Measurements from ENCODE around the gene PPP6R2. TPM values are rescaled to one million over a fixed set of nuclear protein-coding genes. Genes with fewer than 3 reads are reported as not detected.

The PPP6R2 gene
- total and polyA plus RNA-seq, 2 donors (not counting 3 experiments of a cell fraction or from before 2014, with no cell fraction given), result 38.6 to 54.6 TPM

DNA sequence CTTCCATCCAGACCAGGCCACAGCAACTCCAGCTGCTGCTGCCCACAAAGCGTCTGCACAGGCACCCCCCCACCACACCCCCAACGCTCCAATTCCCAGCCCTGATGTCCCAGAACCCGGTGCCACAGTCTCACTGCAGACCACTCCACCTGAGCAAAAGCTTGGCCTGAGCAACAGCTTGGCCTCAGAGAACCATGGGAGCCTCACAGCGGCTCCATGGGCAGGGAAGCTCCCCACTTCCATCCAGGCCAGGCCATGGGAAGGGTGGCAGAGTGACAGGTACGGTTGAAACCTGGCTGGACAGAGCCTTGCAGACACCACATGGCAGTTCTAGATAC is 48.8 kb upstream of the PPP6R2 start:
- peaks cover 20% of the 10 kb centered on the region for H3K4me1 ChIP-seq (ENCODE audit: control insufficient read depth, extremely low read depth, insufficient read depth, low read length)
- CTCF ChIA-PET, result interaction anchor here (1.0 to 5.8 kb wide), 10 partner anchors 9 to 232 kb away, joined by 3 to 29 read pairs (median 13); partner anchors contain the start of gene DENND6B
- H3K36me3 ChIP-seq (ENCODE audit: control insufficient read depth in 2 of 2, extremely low read depth in 1 of 2, insufficient read depth in 2 of 2, low read length in 2 of 2), result peaks cover 7 to 25% of the 10 kb centered on the region in 2 experiments
- H3K79me2 ChIP-seq (ENCODE audit: control insufficient read depth, insufficient read depth, low read length), result peaks cover 82% of the 10 kb centered on the region
- dilution Hi-C loops (cut with MboI; ENCODE audit: extremely low pct_ligation_motif_present, low sequenced_read_pairs) (no loop called here), intact Hi-C loops (cut with micrococcal nuclease) (loop anchor here (1.0 to 5.0 kb wide), 2 partner anchors 32 to 48 kb away; partner anchors contain the start of gene PPP6R2)
- no peaks in the 10 kb centered on the region for H4K20me1 ChIP-seq (replicated peaks; ENCODE audit: control insufficient read depth, extremely low read depth, insufficient read depth, low read length)
- H3K27ac ChIP-seq (ENCODE audit: insufficient read depth, low read depth, low read length), result peak overlapping the region; percentile 92
- H3K4me2 ChIP-seq (ENCODE audit: insufficient read depth, low read length), result no peak overlapping the region
- POLR2A ChIA-PET, result interaction anchor here (0.6 to 2.0 kb wide), 2 partner anchors 12 to 150 kb away, joined by 3 to 9 read pairs; no protein-coding TSS in a partner anchor
- H3K27me3 ChIP-seq (ENCODE audit: control insufficient read depth in 2 of 2, insufficient read depth in 2 of 2, low read length in 2 of 2), result no peaks in the 10 kb centered on the region
- TF ChIP-seq POLR2A (IDR thresholded peaks at IDR 0.05; ENCODE audit: low read depth, low read length), result peak; percentile 5
- no peak for TF ChIP-seq MYC (IDR thresholded peaks at IDR 0.05; ENCODE audit: low read depth, low read length)
- no peak for TF ChIP-seq JUN (IDR thresholded peaks at IDR 0.05; ENCODE audit: borderline replicate concordance, insufficient read depth, insufficient read length, low read depth)
- TF ChIP-seq MAX (IDR thresholded peaks at IDR 0.05; ENCODE audit: insufficient read depth, insufficient read length), result no peak
- TF ChIP-seq, protein P1, sequence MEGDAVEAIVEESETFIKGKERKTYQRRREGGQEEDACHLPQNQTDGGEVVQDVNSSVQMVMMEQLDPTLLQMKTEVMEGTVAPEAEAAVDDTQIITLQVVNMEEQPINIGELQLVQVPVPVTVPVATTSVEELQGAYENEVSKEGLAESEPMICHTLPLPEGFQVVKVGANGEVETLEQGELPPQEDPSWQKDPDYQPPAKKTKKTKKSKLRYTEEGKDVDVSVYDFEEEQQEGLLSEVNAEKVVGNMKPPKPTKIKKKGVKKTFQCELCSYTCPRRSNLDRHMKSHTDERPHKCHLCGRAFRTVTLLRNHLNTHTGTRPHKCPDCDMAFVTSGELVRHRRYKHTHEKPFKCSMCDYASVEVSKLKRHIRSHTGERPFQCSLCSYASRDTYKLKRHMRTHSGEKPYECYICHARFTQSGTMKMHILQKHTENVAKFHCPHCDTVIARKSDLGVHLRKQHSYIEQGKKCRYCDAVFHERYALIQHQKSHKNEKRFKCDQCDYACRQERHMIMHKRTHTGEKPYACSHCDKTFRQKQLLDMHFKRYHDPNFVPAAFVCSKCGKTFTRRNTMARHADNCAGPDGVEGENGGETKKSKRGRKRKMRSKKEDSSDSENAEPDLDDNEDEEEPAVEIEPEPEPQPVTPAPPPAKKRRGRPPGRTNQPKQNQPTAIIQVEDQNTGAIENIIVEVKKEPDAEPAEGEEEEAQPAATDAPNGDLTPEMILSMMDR (IDR thresholded peaks at IDR 0.05; ENCODE audit: extremely low read depth in 1 of 2, insufficient read depth in 1 of 2, low read depth in 1 of 2, low read length in 2 of 2), result no peak
- no peak for TF ChIP-seq GATA2 (IDR thresholded peaks at IDR 0.05; ENCODE audit: insufficient read depth, insufficient read length, low read depth, low read length)
- TF ChIP-seq POLR2AphosphoS5 (IDR thresholded peaks at IDR 0.05; ENCODE audit: insufficient read depth, low read depth, low read length), result peak; percentile 1
- no peaks in the 10 kb centered on the region for H3K9me1 ChIP-seq (replicated peaks; ENCODE audit: control insufficient read depth, extremely low read depth, insufficient read depth, low read length)
- no peak for FAIRE-seq
- BruUV-seq (replicated peaks), result no TSS peak
- H3K9me3 ChIP-seq (replicated peaks; ENCODE audit: control insufficient read depth, insufficient read depth, low read length), result no peaks in the 10 kb centered on the region
- DNase-seq (ENCODE audit: low read depth, low spot score), result no peak
- no peak overlapping the region for H3K4me3 ChIP-seq (replicated peaks in 1 of 3; ENCODE audit: insufficient read depth in 1 of 3, low read depth in 1 of 3, low read length in 3 of 3)
- no peak overlapping the region for H2AFZ ChIP-seq (ENCODE audit: low read depth, low read length)
- peak overlapping the region; percentile 30 for H3K9ac ChIP-seq (replicated peaks; ENCODE audit: extremely low read depth, insufficient read depth, low read length)
